A375 (cell line): ENCODE data around the gene MTF1. TPM values are rescaled to one million over a fixed set of nuclear protein-coding genes. Genes with fewer than 3 reads are reported as not detected.

ENCODE experiments used
- small RNA-seq: library from RNA; depleted of rRNA; stranded (forward); fragments of <200 nt; gene quantifications from one replicate; pipeline ENCODE3, GENCODE V24; 2014
- total RNA-seq: library from RNA; depleted of rRNA; stranded (reverse); fragments of >200 nt; shearing (Covaris generic); gene quantifications from 2 replicates; pipeline ENCODE4 v1.2.3, GENCODE V29; 2014; rRNA removed

MTF1 gene
- 3.6 and 7.0 TPM in 2 replicates for total RNA-seq

DNA sequence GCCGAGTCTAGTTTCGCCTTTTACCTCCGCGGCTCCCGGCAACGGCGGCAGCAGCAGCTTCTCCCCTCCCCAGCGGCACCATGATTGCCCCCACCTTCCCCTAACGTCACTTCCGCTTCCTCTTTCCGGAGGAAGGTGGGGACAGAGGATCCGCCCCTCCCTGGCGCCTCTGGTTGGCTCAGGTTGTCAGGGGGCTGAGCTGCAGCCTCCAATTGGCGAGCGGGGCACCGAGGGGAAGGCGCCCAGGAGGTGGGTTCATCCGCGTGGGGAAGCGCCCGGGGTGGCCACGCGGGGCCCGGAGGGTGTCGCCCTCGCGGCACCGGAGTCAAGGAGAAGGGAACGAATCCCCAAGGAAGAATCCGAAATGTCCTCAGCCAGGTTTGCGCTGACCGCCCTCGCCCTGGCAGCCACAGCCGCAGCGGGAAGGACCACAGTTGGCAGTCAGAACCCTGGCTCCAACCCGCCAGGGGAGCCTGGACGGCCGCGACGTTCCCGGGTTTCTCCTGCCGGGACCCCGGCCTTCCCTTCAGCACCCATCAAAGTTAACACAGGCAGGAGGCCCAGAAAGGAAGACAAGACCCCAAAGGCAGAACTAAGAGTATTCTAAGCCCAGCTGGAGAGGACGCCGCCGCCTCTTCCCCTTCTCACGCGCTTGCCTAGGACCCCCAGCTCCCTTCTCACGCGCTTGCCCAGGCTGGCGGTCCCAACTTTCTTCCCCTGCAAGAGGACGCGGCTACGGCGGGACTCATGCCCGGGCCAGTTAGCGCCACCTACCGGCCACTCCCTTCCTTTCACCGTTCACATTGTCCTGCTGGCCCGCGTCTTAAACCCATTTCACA is at the start of gene MTF1:
Gene MTF1, minus strand, starts transcription at position 86 of the 839 bp plus-strand sequence. CDS start 1,934 bp downstream, outside the sequence.

DNA sequence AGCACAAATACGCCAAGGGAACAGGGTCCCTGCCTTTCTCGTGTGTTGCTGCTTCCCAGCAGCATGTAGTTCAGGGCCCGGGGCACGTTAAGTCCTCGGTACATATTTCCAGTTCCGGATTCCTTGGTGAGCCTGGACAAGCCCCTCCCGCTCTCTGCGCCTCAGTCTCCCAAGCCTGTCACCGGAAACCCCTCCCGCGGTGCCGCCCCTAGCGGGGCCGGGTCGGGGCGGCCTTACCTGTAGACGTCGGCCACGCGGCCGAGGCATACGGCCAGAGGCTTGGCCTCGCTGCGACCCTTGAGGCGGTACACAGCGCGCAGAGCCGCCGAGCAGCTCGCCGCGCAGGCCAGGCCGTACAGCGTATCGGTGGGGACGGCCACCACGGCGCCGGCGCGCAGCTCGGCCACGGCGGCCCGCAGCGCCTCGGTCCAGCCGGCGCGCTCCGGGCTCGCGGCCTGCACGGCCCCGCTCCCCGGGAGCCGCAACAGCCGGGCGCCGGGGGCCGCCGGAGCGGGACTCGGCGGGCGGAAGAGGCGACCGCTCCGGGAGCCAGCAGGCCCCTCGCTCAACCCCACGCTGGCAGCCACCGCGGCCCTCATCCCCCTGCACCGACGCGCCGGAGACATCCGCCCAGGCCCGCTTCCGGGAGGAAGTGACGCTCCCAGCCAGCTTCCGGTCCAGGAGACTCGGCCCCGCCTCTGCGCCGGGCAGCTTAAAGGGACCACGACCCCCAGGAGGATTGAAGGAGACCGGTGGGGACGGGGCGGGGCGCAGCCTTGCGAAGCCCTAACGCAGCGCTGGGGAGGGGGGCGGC is 51.6 kb downstream of the MTF1 start, which contains the start of the genes C1orf122 and YRDC:
Gene C1orf122, plus strand, starts transcription at position 236 of the 814 bp plus-strand sequence. CDS start 615 bp downstream, outside the sequence.
Gene YRDC, minus strand, starts transcription at position 654 of the 814 bp plus-strand sequence. Its CDS starts 28 bp downstream, at position 626.

DNA sequence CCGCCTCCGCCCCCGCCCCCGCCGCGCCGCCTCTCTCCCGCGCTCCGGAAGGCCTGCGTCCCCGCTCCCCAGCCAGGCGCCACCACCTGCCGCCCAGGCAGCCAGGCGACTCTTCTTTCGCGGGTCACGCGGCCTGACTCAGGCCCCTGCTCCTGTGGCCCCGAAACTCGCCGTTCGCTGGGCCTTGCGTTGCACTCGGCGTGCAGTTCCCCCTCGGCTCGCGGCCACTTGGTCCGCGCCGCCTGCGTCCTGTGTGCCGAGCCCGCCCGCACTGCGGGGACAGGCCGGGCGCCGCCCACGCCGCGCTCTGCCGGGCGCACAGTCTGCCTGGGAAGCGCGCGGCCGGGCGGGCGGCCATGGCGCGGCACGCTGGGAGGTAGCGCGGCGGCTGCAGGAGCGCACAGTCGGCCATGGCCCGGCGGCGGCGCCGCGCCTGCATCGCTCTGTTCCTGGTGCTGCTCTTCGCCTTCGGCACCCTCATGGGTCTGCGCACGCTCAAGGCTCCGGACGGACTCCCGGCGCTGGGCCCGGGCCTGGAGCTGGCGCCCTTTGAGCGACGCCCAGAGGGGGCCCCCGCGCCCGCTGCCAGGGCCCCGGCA is 65.5 kb downstream of the MTF1 start, which contains the start of gene MANEAL:
Gene MANEAL, plus strand, starts transcription at position 75 of the 599 bp plus-strand sequence. Its CDS starts 336 bp downstream, at position 411.

DNA sequence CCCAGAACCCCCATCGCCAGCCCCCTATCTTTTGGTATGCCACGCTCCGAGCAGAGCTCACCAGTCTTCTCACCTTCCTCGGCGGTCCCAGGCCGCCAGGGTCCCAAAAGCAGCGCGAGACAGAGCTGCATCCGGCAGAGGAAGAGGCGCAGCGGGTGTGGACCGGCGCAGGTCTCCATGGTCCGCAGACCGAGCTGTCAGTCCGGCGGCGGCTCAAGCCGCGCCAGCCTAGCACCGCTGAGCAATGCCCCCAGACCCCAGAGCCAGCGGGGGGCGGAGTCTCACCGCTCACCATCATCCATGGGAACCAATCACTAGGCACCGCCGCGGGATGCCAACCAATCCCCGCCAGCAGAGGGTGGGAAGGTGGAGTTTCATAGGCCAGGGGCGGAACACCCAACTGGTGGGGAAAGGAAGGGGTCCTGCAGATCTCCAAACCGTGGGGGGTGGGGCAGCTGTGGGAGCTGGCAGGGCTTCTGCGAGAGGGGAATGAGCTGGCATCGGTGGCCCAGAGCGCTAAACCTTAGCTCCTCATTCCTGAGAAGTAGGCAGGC is 94.4 kb downstream of the MTF1 start, which contains the start of gene EPHA10:
Gene EPHA10, minus strand, starts transcription at position 233 of the 554 bp plus-strand sequence. Its CDS starts 54 bp downstream, at position 179.

Small RNA genes within 50 kb of the gene (small RNA-seq; reads per million reads assigned to genes)
- not detected for gene RF00092
- gene RNU6-584P, result not detected

Other genes with a start within 250 kb of the MTF1 start
- not detected in 2 replicates for gene RSPO1, start 224.7 kb downstream of the MTF1 start, total RNA-seq
- gene CDCA8, start 167.1 kb downstream of the MTF1 start, total RNA-seq, result 18.6 and 24.2 TPM in 2 replicates
- gene EPHA10, start 94.5 kb downstream of the MTF1 start, total RNA-seq, result not detected in 2 replicates
- 18.6 and 19.4 TPM in 2 replicates for gene MANEAL, start 65.7 kb downstream of the MTF1 start, total RNA-seq
- 63.8 and 70.0 TPM in 2 replicates for gene C1orf122, start 51.8 kb downstream of the MTF1 start, total RNA-seq
- 82.0 and 83.1 TPM in 2 replicates for gene YRDC, start 51.4 kb downstream of the MTF1 start, total RNA-seq
- gene INPP5B, start 87.5 kb upstream of the MTF1 start, total RNA-seq, result 29.2 and 30.8 TPM in 2 replicates
- gene SF3A3, start 130.4 kb upstream of the MTF1 start, total RNA-seq, result 193 and 258 TPM in 2 replicates
- gene FHL3, start 145.9 kb upstream of the MTF1 start, total RNA-seq, result 12.4 and 13.3 TPM in 2 replicates
- gene UTP11, start 153.1 kb upstream of the MTF1 start, total RNA-seq, result 84.9 and 92.0 TPM in 2 replicates
- 0.08 and 0.15 TPM in 2 replicates for gene POU3F1, start 187.2 kb upstream of the MTF1 start, total RNA-seq